ES-I3 (cell line): ENCODE data around the gene FNBP1.

ENCODE experiments used
- H3K36me3 ChIP-seq: 2 replicates; pipeline ENCODE4 v1.6.1; 2013; ENCODE audit warnings: mild to moderate bottlenecking, low read length, control low read depth, moderate library complexity; ENCODE audit not compliant: insufficient read depth
- H3K4me1 ChIP-seq: 2 replicates; pipeline ENCODE4 v1.6.1; 2013; ENCODE audit warnings: mild to moderate bottlenecking, control low read depth, low read length; ENCODE audit not compliant: insufficient read depth
- H3K9ac ChIP-seq: 2 replicates; pipeline ENCODE4 v1.6.1; 2013; ENCODE audit warnings: low read depth, mild to moderate bottlenecking, low read length, moderate library complexity
- H3K9me3 ChIP-seq: 2 replicates; pipeline ENCODE4 v1.6.1; 2013; ENCODE audit warnings: mild to moderate bottlenecking, low read length, moderate library complexity; ENCODE audit not compliant: control insufficient read depth, insufficient read depth

The FNBP1 gene

DNA sequence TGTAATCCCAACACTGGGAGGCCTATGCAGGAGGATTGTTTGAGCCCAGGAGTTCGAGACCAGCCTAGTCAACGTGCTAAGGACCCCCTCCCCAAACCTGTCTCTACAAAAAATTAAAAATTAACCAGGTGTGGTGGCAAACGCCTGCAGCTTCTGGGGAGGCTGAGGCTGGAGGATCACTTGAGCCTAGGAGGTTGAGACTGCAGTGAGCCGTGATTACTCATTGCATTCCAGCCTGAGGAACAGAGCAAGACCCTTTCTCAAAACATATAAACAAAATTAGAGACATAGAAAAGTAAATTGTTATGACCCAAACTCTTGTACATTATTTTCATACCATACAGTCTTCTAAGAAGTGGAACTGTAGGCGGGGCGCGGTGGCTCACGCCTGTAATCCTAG is 11.8 kb upstream of the FNBP1 start:
- Histone ChIP-seq H3K9me3 (no peaks in the 10 kb centered on the region), H3K36me3 (no peaks in the 10 kb centered on the region), H3K4me1 (peaks cover 4% of the 10 kb centered on the region; the same call in 1 of the 2 replicates), H3K9ac (peak overlapping the region; percentile 100)

DNA sequence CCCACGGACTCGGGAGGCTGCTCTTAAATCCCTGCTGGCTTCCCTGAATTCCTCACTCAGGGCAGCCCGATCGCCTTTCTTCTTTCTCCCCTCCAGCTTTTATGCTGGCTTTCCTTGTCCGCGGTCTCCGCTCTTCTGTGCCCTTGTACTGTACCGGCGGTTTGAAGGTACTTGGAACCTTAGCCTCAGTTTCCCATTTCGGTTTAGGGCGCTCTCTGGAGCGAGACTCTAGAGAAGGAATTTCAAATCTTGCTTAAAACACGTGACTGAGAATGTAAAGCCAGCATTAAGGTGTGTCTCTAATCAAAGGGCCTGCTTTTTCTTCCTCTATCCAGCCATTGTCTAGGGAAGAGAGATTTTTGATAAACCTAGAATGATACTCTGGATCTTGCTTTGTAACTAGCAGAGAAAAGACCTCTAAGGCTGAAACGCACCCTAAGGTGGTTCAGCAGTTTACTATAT is 11.4 kb upstream of the FNBP1 start:
- Histone ChIP-seq H3K9me3 (no peaks in the 10 kb centered on the region), H3K36me3 (no peaks in the 10 kb centered on the region), H3K4me1 (peaks cover 4% of the 10 kb centered on the region; the same call in 1 of the 2 replicates), H3K9ac (peak overlapping the region; percentile 100)

DNA sequence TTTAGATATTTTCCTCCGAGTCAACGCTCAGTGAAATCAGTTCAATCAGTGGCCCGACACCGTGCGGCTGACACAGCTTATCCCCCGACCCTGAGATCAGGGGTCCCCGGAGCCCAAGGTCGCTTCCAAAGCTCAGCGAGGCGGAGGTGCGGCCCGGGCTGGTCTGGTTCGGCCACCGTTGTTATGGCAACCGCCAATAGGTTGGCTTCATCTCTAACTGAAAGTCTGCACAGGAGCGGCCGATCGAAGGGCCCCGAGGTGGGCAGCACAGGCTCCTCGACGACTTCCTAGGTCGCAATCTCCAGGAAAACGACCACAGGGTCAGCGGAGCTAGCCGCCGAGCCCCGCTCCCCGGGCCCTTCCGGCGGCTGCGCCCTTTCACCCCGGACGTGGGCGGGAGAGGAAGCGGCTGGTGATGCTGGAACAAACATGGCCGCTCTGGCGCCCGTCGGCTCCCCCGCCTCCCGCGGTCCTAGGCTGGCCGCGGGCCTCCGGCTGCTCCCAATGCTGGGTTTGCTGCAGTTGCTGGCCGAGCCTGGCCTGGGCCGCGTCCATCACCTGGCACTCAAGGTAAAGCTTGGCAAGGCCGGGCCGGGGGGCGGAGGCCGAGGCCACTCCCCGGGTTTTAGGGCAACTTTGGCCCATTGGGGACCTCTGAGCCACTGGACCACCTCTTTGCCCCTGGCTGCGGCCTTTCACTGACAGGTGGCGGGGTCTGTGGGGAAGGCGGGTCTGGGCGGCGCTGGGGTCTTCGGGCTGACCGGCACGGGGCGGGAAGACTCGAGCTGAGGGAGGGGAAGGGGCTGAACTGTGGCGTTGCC is 10.7 kb upstream of the FNBP1 start, which contains the start of gene GPR107:
Gene GPR107 (plus strand): TSS at position 403 of the 821 bp plus-strand sequence. CDS start 27 bp downstream, at position 430.
- peaks cover 8% of the 10 kb centered on the region; the same call in 1 of the 2 replicates for H3K4me1 ChIP-seq
- no peaks in the 10 kb centered on the region for H3K9me3 ChIP-seq
- H3K9ac ChIP-seq = peak within 1 kb of the TSS; percentile 100
- H3K36me3 ChIP-seq = no peaks in the 10 kb centered on the region

DNA sequence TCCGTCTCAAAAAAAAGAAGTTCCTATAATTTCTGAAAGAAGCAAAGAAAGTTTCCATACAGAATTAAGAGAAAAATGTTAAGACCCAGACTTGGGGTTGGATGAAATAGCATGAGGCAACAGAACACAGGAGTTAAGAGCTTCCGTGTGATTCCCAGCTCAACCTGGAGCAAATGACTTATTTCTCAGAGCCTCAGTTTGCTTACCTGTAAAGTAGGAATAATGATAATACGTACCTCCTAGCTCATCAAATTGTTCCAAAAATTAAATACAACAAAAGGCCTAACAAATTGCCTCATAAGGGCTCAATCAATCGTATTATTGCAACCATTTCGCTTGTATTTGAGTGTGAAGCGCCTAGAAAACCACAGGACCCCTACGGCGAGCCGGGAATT is 10.1 kb upstream of the FNBP1 start:
- Histone ChIP-seq H3K36me3 (no peaks in the 10 kb centered on the region), H3K4me1 (peaks cover 8% of the 10 kb centered on the region; the same call in 1 of the 2 replicates), H3K9ac (peak overlapping the region; percentile 100), H3K9me3 (no peaks in the 10 kb centered on the region)

DNA sequence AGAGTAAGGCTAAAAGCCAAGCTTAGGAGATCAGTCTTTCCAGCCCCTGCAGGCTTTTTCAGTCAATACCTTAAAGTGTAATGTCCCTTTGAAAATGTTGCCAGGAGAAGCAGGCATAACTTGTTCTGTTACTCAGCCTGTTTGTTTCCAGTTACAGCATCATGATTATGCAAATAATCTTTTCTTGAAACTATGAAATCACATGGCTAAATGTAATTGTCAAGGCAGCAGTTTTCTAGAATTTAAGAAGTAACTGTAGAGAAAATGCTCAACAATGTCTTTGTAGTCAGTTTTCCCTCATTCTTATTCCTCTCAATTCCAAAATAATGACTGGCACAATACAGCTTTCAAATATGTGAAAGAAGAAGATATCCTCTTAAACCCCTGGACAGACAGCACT is 8.9 kb upstream of the FNBP1 start:
- Histone ChIP-seq H3K9ac (no peak overlapping the region), H3K4me1 (peaks cover 8% of the 10 kb centered on the region; the same call in 1 of the 2 replicates), H3K9me3 (no peaks in the 10 kb centered on the region), H3K36me3 (no peaks in the 10 kb centered on the region)

DNA sequence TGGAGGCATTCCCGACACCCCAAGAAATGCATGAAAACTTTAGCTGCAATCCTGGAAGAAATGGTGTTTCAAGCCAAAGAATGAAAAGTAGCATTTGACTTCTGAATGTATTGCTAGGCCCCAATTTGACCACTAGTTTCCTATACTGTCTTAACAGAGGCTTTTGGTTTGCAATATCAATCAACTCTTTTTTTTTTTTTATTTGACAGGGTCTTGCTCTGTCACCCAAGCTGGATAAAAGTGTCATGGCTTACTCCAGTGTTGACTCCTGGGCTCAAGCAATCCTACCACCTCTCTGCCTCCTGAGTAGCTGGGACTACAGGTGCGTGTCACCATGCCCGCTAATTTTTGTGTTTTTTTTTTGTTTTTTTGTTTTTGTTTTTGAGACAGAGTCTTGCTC is 7.5 kb upstream of the FNBP1 start:
- Histone ChIP-seq H3K9me3 (no peaks in the 10 kb centered on the region), H3K9ac (no peak overlapping the region), H3K4me1 (peaks cover 10% of the 10 kb centered on the region; the same call in 1 of the 2 replicates), H3K36me3 (no peaks in the 10 kb centered on the region)

DNA sequence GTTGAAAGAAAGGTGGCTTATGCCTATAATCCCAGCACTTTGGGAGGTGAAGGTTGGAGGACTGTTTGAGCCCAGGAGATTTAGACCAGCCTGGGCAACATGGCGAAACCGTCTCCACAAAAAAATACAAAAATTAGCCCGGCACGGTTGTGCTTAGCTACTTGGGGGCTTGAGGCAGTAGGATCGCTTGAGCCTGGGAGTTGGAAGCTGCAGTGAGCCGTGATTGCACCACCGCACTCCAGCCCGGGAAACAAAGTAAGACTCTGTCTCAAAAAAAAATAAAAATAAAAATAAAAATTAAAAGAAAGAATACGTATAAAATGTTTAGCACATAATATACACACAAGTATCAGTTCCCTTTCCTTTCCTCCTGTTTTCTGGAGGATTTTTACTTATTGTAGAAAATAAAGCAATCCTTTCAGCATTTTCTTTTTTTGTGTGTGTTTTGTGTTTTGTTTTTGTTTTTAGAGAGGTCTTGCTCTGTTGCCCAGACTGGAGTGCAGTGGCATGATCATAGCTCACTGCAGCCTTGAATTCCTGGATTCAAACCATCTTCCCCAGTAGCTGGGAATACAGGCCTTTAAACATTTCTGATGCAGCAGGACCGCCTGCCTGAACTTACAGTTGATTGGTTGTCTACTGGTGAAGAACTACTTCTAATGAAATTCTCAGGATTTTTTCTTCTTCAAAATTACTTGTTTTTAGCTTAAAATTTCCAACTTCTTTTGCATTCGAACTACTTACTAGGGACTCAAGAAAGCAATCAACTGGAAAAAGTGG is 6.6 kb upstream of the FNBP1 start:
- Histone ChIP-seq H3K9ac (no peak overlapping the region), H3K4me1 (peaks cover 9% of the 10 kb centered on the region; the same call in 1 of the 2 replicates), H3K36me3 (no peaks in the 10 kb centered on the region), H3K9me3 (no peaks in the 10 kb centered on the region)

DNA sequence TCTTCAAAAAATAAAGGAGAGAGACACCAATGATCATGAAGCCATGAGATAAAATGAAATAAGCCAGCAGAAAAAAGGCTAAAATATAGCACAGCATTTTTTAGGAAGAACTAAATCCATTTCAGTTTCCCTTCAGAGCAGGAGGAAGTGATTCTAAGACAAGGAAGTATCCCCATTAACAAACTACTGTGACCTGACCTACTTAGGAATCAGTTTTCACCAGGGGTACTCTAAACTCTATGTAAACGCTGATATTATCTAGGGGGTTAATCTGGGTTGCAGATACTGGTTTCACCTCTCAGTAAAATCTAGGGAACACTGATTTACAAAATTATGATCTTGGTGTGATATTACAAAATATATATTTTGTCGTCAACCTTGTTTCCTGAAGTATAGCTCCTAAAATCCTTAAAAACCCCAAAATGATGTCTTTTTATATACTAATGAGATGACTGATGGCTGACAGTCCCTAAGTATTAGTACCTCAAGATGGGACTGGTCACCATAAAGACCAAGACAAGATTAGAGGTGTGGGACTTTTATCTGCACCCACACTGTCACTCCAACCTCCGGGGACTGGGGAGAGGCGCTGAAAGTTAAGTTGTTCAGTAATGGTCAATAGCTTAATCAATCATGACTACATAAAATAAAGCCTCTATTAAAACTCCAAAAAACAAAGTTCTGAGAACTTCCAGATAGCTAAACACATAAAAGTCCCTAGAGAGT is 2.9 kb upstream of the FNBP1 start:
- Histone ChIP-seq H3K4me1 (peaks cover 12% of the 10 kb centered on the region; the same call in 1 of the 2 replicates), H3K36me3 (no peaks in the 10 kb centered on the region), H3K9me3 (no peaks in the 10 kb centered on the region), H3K9ac (no peak overlapping the region)

DNA sequence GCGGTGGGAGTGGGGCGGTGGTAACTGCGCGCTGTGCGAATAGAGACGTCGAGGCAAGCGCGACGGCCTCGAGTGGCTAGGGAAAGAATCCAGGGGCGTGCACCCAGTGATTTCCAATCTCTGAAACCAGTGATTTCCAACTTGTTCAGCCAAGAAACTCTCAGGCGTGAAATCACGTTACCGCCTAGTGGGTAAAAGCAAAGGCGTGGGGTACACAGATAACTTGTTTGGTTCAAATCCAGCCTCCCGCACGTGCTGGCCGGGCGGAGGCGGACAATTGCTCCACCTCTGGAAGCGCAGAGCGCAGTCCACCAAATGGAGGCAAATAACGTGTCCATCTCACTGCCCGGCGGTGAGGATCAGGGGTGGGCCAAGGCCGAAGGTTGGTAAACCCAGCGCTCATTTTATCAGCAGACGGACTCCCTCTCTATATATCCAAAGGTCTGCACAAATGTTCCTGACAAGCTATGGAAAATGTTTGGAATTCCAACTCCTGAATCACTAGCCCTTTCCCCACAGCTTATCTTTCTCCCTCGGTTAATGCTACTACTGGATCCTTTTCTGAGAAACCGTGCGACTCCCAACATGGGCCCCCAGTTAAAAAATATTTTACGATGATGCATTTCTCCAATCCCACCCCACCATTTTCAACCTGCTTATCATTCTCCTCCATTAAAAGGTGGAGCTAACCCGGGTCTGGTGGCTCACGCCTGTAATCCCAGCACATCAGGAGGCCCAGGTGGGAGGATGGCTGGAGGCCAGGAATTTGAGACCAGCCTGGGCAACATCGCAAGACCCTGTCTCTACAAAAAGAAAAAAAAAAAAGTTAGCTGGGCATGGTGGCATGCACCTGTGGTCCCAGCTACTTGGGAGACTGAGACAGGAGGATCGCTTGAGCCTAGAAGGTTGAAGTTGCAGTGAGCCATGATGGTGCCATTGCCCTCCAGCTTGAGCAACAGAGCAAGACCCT is 950 bp upstream of the FNBP1 start:
- Histone ChIP-seq H3K4me1 (0 out of 2 replicates have a peak, but pooled peaks cover 8% of the 10 kb centered on the region), H3K36me3 (no peaks in the 10 kb centered on the region), H3K9me3 (no peaks in the 10 kb centered on the region), H3K9ac (peak overlapping the region; percentile 53)

DNA sequence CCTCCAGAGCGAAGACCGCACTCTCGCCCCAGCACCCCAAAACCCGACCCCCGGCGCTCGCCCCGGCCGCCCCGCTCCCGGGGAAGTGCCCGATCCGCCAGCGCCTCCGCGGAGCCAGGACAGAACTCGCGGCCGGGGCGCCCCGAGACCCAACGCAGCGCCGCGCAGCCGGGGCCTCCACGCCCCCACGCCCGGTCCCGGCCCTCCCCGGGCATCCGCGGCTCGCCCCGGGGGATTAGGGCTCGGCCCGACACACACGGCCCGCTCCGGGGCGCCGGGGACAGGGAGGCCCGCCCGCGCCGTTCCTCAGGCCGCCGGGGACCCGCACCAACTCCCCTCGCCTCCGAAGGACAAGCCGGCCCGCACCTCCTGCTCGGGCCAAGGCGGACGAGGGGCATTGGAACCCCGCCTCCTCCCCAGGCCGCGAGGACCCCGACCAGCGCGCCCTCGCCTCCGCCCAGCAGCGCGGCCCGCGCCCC is 544 bp downstream of the FNBP1 start:
- Histone ChIP-seq H3K4me1 (0 out of 2 replicates have a peak, but pooled peaks cover 7% of the 10 kb centered on the region), H3K36me3 (no peaks in the 10 kb centered on the region), H3K9ac (peak overlapping the region; percentile 78), H3K9me3 (no peaks in the 10 kb centered on the region)

DNA sequence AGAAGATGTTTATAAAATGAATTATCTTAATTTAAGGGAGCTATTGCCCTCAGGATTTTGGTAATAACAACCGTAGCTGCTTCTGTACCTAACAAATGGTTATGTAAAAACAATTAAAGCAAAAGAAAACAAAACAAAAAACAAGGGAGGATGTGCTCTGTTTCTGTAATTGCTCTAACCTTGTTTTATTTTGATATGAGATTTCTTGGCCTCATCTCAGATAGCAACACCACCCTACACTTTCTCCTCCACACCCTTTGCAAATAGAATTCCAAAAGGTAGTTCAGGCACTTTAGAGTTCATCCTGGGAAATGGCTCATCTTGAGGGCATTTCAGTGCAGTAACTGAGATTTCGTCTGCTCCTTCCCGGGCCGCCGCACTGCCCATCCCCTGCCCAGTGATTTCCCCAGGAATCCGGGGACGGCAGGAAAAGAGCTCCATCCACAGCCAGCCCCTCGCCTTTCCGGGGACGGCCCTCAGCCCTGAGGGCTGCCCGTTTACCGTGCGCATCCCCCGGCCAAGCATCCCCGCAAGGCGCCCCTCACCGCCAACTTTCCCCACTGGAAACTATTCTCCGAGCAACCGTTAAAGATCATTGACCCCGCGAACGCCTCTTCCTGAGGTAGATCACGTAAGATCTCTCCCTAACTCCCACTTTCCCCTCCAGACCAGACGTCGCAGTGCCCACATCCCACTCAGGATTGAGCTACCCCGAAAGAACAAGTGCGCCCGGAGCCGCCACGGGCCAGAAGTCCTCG is 1.2 kb downstream of the FNBP1 start:
- no peaks in the 10 kb centered on the region for H3K36me3 ChIP-seq
- H3K4me1 ChIP-seq = 0 out of 2 replicates have a peak, but pooled peaks cover 7% of the 10 kb centered on the region

DNA sequence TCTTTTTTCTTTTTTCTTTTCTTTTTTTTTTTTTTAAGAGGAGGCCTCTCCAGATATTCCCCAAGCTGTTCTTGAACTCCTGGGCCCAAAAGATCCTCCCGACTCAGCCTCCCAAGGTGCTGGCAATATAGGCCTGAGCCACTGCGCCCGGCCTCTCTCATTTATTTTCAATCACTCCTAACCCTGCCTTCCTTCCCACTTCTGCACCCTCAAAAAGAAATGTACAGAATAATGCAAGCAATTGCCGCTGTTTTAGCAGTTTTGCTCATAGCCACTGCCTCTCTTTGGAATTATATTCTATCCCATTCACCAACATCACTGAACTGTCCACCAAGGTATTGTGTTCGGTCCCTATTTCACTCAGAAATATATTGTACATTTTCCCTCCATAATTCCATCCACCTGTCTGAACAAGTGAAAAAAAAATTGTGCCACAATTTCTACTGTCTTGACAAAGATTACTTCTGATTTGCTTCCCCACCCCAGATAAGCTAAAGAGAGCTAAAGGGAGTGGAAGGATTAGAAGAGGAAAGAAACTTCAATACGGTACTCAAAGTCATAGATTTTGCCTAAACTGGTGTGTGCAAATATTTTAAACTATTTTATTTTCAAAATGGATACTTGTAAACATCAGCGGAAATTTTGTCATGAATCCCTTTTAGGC is 1.9 kb downstream of the FNBP1 start:
- Histone ChIP-seq H3K9me3 (no peaks in the 10 kb centered on the region), H3K36me3 (no peaks in the 10 kb centered on the region), H3K9ac (no peak overlapping the region; the same call in 1 of the 2 replicates), H3K4me1 (0 out of 2 replicates have a peak, but pooled peaks cover 7% of the 10 kb centered on the region)

More for the DNA sequence above, 1.2 kb downstream of the FNBP1 start:
- no peaks in the 10 kb centered on the region for H3K9me3 ChIP-seq
- peak overlapping the region; percentile 78 for H3K9ac ChIP-seq
